IMR-90 (cell line): Measurements from ENCODE around the gene NUP107. TPM values are rescaled to one million over a fixed set of nuclear protein-coding genes. Genes with fewer than 3 reads are reported as not detected.

Experiments used
- ATAC-seq: fragments of 200-7000 bp; cut with Tn5 transposase; 2 replicates; pipeline ENCODE4 v1.9.1; 2020; ENCODE audit warnings: low read depth, mild to moderate bottlenecking, moderate library complexity
- BruUV-seq: library from RNA; stranded (reverse); fragments of 400-500 nt; replicated peaks from 2 replicates; lab custom pipeline; 2021; lab: Mats Ljungman, UMichigan
- CTCF ChIA-PET: fragments of 300-600 bp; formaldehyde crosslinking; extraction: SDS; loops from one replicate; lab custom pipeline; 2021; ENCODE audit warnings: antibody characterized with exemption; lab: Yijun Ruan, JAX
- POLR2A ChIA-PET: fragments of 300-600 bp; sonication (Branson Sonifier 250); formaldehyde crosslinking; loops from one replicate; lab custom pipeline; 2022; ENCODE audit warnings: antibody characterized with exemption; ENCODE audit not compliant: unreplicated experiment; lab: Charles Lee
- DNase-seq: peaks from one replicate; pipeline ENCODE4 v3.0.0; 2013
- H2AFZ ChIP-seq: replicated peaks from 2 replicates; pipeline ENCODE3; 2013; ENCODE audit warnings: low read length, mild to moderate bottlenecking; ENCODE audit not compliant: poor library complexity
- H2AK5ac ChIP-seq: 2 replicates; pipeline ENCODE4 v1.6.1; 2013; ENCODE audit warnings: low read depth, low read length, inconsistent platforms
- H2AK9ac ChIP-seq: replicated peaks from 2 replicates; pipeline ENCODE3; 2013; ENCODE audit warnings: mild to moderate bottlenecking, low read depth, low read length, moderate library complexity; ENCODE audit not compliant: poor library complexity
- H2BK120ac ChIP-seq: 2 replicates; pipeline ENCODE4 v1.6.1; 2013; ENCODE audit warnings: low read depth, low read length, inconsistent platforms
- H2BK15ac ChIP-seq: 3 replicates; pipeline ENCODE4 v1.6.1; 2013; ENCODE audit warnings: low read depth, low read length, inconsistent platforms
- H2BK20ac ChIP-seq: 2 replicates; pipeline ENCODE4 v1.6.1; 2013; ENCODE audit warnings: low read depth, mild to moderate bottlenecking, inconsistent platforms, low read length, moderate library complexity
- H2BK5ac ChIP-seq: 2 replicates; pipeline ENCODE4 v1.6.1; 2013; ENCODE audit warnings: mild to moderate bottlenecking, low read depth, low read length, inconsistent platforms; ENCODE audit not compliant: poor library complexity, severe bottlenecking
- H3K14ac ChIP-seq: replicated peaks from 2 replicates; pipeline ENCODE4 v1.6.1; 2013; ENCODE audit warnings: low read depth, low read length, inconsistent platforms
- H3K18ac ChIP-seq: 2 replicates; pipeline ENCODE4 v1.6.1; 2013; ENCODE audit warnings: low read depth, low read length, control low read depth
- H3K23ac ChIP-seq: 2 replicates; pipeline ENCODE4 v1.6.1; 2013; ENCODE audit warnings: low read depth, low read length, inconsistent platforms
- H3K27ac ChIP-seq: 2 replicates; pipeline ENCODE4 v1.5.1; 2013; ENCODE audit warnings: mild to moderate bottlenecking, control low read depth, low read length; ENCODE audit not compliant: insufficient read depth
- H3K27me3 ChIP-seq: 2 replicates; pipeline ENCODE4 v1.6.1; 2013; ENCODE audit warnings: low read length; ENCODE audit not compliant: control insufficient read depth, insufficient read depth
- H3K36me3 ChIP-seq: 2 replicates; pipeline ENCODE4 v1.6.1; 2013; ENCODE audit warnings: low read length, mixed read lengths; ENCODE audit not compliant: control insufficient read depth, insufficient read depth
- H3K4ac ChIP-seq: 2 replicates; pipeline ENCODE4 v1.6.1; 2013; ENCODE audit warnings: low read depth, low read length, inconsistent platforms
- H3K4me1 ChIP-seq: 2 replicates; pipeline ENCODE4 v1.6.1; 2013; ENCODE audit warnings: low read length, mixed read lengths; ENCODE audit not compliant: control insufficient read depth, insufficient read depth
- H3K4me2 ChIP-seq: 2 replicates; pipeline ENCODE4 v1.6.1; 2013; ENCODE audit warnings: low read depth, mild to moderate bottlenecking, control low read depth, low read length, moderate library complexity
- H3K4me3 ChIP-seq: 2 replicates; pipeline ENCODE4 v1.5.1; 2013; ENCODE audit warnings: low read depth, mild to moderate bottlenecking, control low read depth, low read length, moderate library complexity; ENCODE audit not compliant: insufficient read depth
- H3K56ac ChIP-seq: 2 replicates; pipeline ENCODE4 v1.6.1; 2013; ENCODE audit warnings: low read length, inconsistent platforms; ENCODE audit not compliant: insufficient read depth; ENCODE audit errors: extremely low read depth
- H3K79me1 ChIP-seq, 2 experiments: 2 replicates each; pipeline ENCODE4 v1.6.1; 2013; ENCODE audit warnings: low read length in 2 of 2, inconsistent platforms in 1 of 2, low read depth in 1 of 2
- H3K9ac ChIP-seq: 2 replicates; pipeline ENCODE4 v1.6.1; 2013; ENCODE audit warnings: low read depth, low read length, control low read depth
- H3K9me1 ChIP-seq: 2 replicates; pipeline ENCODE4 v1.6.1; 2013; ENCODE audit warnings: low read length, inconsistent platforms; ENCODE audit not compliant: insufficient read depth
- H3K9me3 ChIP-seq: 2 replicates; pipeline ENCODE4 v1.6.1; 2013; ENCODE audit warnings: low read length; ENCODE audit not compliant: control insufficient read depth, insufficient read depth
- H4K20me1 ChIP-seq: 2 replicates; pipeline ENCODE4 v1.6.1; 2013; ENCODE audit warnings: low read length, inconsistent platforms; ENCODE audit not compliant: insufficient read depth
- H4K5ac ChIP-seq: 2 replicates; pipeline ENCODE4 v1.6.1; 2013; ENCODE audit warnings: mild to moderate bottlenecking, low read depth, low read length, control low read depth
- H4K8ac ChIP-seq, 2 experiments: 2 replicates each; pipeline ENCODE4 v1.6.1; 2013; ENCODE audit warnings: low read depth in 2 of 2, low read length in 2 of 2, control low read depth in 1 of 2, inconsistent platforms in 1 of 2
- H4K91ac ChIP-seq: 2 replicates; pipeline ENCODE4 v1.6.1; 2013; ENCODE audit warnings: low read depth, low read length, inconsistent platforms; ENCODE audit not compliant: insufficient read depth
- BHLHE40 ChIP-seq: fragments of 150-350 bp; IDR thresholded peaks from 2 replicates; pipeline ENCODE4 v1.6.1; 2016; ENCODE audit warnings: mild to moderate bottlenecking, low read depth, low read length
- CEBPB ChIP-seq: IDR thresholded peaks from 2 replicates; pipeline ENCODE4 v1.6.1; 2012; ENCODE audit warnings: low read depth, low read length, improper control_type of control experiment
- CHD1 ChIP-seq: IDR thresholded peaks from 2 replicates; pipeline ENCODE4 v1.6.1; 2012; ENCODE audit warnings: low read depth, low read length, improper control_type of control experiment
- FOS ChIP-seq: fragments of 150-350 bp; IDR thresholded peaks from 2 replicates; pipeline ENCODE4 v1.6.1; 2016; ENCODE audit warnings: low read depth, low read length
- MAFK ChIP-seq: IDR thresholded peaks from 2 replicates; pipeline ENCODE4 v1.6.1; 2012; ENCODE audit warnings: low read depth, low read length, improper control_type of control experiment
- MAZ ChIP-seq: IDR thresholded peaks from 2 replicates; pipeline ENCODE4 v1.6.1; 2012; ENCODE audit warnings: low read depth, mild to moderate bottlenecking, low read length, improper control_type of control experiment, moderate library complexity, borderline replicate concordance
- MXI1 ChIP-seq: IDR thresholded peaks from 2 replicates; pipeline ENCODE4 v1.6.1; 2012; ENCODE audit warnings: low read depth, mild to moderate bottlenecking, low read length, moderate library complexity, borderline replicate concordance
- NFE2L2 ChIP-seq: fragments of 150-350 bp; IDR thresholded peaks from 2 replicates; pipeline ENCODE4 v1.6.1; 2016; ENCODE audit warnings: low read depth, mild to moderate bottlenecking, low read length
- POLR2A ChIP-seq: IDR thresholded peaks from 2 replicates; pipeline ENCODE4 v1.6.1; 2012; ENCODE audit warnings: mild to moderate bottlenecking, low read depth, low read length
- RAD21 ChIP-seq: IDR thresholded peaks from 2 replicates; pipeline ENCODE4 v1.6.1; 2012; ENCODE audit warnings: low read length, improper control_type of control experiment
- RCOR1 ChIP-seq: IDR thresholded peaks from 2 replicates; pipeline ENCODE4 v1.6.1; 2012; ENCODE audit warnings: mild to moderate bottlenecking, low read length, improper control_type of control experiment; ENCODE audit not compliant: insufficient replicate concordance
- RFX5 ChIP-seq: IDR thresholded peaks from 2 replicates; pipeline ENCODE4 v1.8.0; 2012; ENCODE audit warnings: low read depth, mild to moderate bottlenecking, low read length, moderate library complexity
- SMC3 ChIP-seq: fragments of 150-350 bp; IDR thresholded peaks from 2 replicates; pipeline ENCODE4 v1.6.1; 2016; ENCODE audit warnings: low read depth, mild to moderate bottlenecking, antibody characterized with exemption, low read length, moderate library complexity
- WGBS, 2 experiments: methylation state at CpG; one replicate each; pipeline versions ENCODE4 v1.1.5 to v1.1.7; 2013; ENCODE audit warnings: missing lambda C conversion rate in 2 of 2; ENCODE audit not compliant: insufficient read length in 1 of 2; ENCODE audit errors: extremely low coverage in 2 of 2; 5-methylcytosine and 5-hydroxymethylcytosine counted together
- dilution Hi-C: fragments of 300-500 bp; cut with HindIII; formaldehyde crosslinking; loops from one replicate; pipeline ENCODE4 v1.14.3; 2018; ENCODE audit warnings: low sequenced_read_pairs; ENCODE audit not compliant: unreplicated experiment
- in situ Hi-C: fragments of 300-500 bp; cut with MboI; formaldehyde crosslinking; loops from 3 replicates; pipeline ENCODE4 v1.14.3; 2019; ENCODE audit warnings: low sequenced_read_pairs, inconsistent platforms, mixed read lengths
- intact Hi-C: fragments of 100-400 bp; cut with micrococcal nuclease; formaldehyde crosslinking; loops from 2 replicates; pipeline ENCODE4 v1.10.0; 2022
- polyA plus RNA-seq, 3 experiments: library from polyadenylated mRNA; depleted of rRNA; stranded (reverse); fragments of >200 nt; gene quantifications; 2 replicates each; pipeline ENCODE4 v1.2.3, GENCODE V29; 2012; ENCODE audit warnings: low replicate concordance in 1 of 3
- total RNA-seq: library from RNA; depleted of rRNA; stranded (reverse); fragments of >200 nt; gene quantifications from 2 replicates; pipeline ENCODE4 v1.2.3, GENCODE V29; 2012
- TF ChIP-seq, protein P1 (sequence below): fragments of 150-350 bp; IDR thresholded peaks from 2 replicates; pipeline ENCODE4 v1.6.1; 2016; ENCODE audit warnings: low read depth, mild to moderate bottlenecking, low read length, moderate library complexity, borderline replicate concordance
- TF ChIP-seq, protein P2 (sequence below): fragments of 150-350 bp; IDR thresholded peaks from 2 replicates; pipeline ENCODE4 v1.6.1; 2017; ENCODE audit warnings: mild to moderate bottlenecking, antibody characterized with exemption, low read length, low read depth
- TF ChIP-seq, protein P3 (sequence below): conservative IDR thresholded peaks from 2 replicates; pipeline ENCODE4 v1.5.1; 2012; ENCODE audit warnings: mild to moderate bottlenecking, low read depth, low read length, improper control_type of control experiment

NUP107 gene
- total and polyA plus RNA-seq, 2 of the 4 experiments (the other 2 are of a cell fraction), result 34.5 to 69.7 TPM

DNA sequence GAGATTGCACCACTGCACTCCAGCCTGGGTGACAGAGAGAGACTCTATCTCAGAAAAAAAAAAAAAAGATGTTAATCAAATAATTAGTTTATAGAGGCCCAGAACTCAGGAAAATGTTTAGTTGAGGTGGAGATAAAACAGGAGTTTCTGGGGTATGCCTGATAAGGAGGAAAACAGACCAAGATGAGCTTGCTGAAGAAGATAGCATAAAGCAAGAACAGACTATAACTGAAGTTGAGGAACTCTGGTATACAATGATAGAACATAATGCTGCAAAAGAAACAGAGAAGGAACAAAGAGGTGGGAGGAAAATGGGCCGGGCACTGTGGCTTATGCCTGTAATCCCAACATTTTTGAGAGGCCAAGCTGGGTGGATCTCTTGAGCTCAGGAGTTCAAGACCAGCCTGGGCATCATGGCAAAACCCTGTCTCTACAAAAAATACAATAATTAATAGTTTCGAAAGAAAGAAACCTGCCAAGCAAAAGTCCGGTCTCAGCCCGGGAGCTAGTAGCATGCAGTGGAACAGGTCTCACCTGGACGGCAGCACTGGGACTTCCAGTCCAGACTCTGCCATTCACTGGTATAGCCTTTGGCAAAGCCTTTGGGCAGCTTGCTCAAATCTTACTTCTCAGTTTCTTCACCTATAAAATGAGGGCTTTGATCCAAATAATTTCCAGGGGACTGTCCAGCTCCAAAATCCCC lies 84.6 kb downstream of the NUP107 start:
- no peak overlapping the region for H2BK120ac ChIP-seq
- no peak overlapping the region for H3K4me3 ChIP-seq
- H3K56ac ChIP-seq, result no peak overlapping the region
- H3K27me3 ChIP-seq, result no peaks in the 10 kb centered on the region
- H2AFZ ChIP-seq, result no peak overlapping the region
- no peak overlapping the region for H3K23ac ChIP-seq
- no peaks in the 10 kb centered on the region for H3K9me3 ChIP-seq
- H2AK9ac ChIP-seq, result no peak overlapping the region
- ATAC-seq (no peak), DNase-seq (no peak)
- ChIA-PET CTCF (interaction anchor here (0.6 to 1.4 kb wide), 2 partner anchors 45 to 58 kb away, joined by 3 to 4 read pairs; no protein-coding TSS in a partner anchor), POLR2A (no interaction called here)
- no peak overlapping the region for H2AK5ac ChIP-seq
- no peak overlapping the region for H3K4me2 ChIP-seq
- H4K8ac ChIP-seq, result no peak overlapping the region
- BruUV-seq, result no TSS peak
- H3K9me1 ChIP-seq, result no peaks in the 10 kb centered on the region
- no peak overlapping the region for H2BK5ac ChIP-seq
- TF ChIP-seq CEBPB (no peak), RCOR1 (no peak), MAFK (no peak), BHLHE40 (no peak), CHD1 (no peak), NFE2L2 (no peak), FOS (no peak), MXI1 (no peak), POLR2A (no peak), RAD21 (no peak), MAZ (no peak), SMC3 (no peak), RFX5 (no peak)
- TF ChIP-seq, protein P1, sequence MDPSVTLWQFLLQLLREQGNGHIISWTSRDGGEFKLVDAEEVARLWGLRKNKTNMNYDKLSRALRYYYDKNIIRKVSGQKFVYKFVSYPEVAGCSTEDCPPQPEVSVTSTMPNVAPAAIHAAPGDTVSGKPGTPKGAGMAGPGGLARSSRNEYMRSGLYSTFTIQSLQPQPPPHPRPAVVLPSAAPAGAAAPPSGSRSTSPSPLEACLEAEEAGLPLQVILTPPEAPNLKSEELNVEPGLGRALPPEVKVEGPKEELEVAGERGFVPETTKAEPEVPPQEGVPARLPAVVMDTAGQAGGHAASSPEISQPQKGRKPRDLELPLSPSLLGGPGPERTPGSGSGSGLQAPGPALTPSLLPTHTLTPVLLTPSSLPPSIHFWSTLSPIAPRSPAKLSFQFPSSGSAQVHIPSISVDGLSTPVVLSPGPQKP, result no peak
- TF ChIP-seq, protein P2, sequence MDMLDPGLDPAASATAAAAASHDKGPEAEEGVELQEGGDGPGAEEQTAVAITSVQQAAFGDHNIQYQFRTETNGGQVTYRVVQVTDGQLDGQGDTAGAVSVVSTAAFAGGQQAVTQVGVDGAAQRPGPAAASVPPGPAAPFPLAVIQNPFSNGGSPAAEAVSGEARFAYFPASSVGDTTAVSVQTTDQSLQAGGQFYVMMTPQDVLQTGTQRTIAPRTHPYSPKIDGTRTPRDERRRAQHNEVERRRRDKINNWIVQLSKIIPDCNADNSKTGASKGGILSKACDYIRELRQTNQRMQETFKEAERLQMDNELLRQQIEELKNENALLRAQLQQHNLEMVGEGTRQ, result no peak
- TF ChIP-seq, protein P3, sequence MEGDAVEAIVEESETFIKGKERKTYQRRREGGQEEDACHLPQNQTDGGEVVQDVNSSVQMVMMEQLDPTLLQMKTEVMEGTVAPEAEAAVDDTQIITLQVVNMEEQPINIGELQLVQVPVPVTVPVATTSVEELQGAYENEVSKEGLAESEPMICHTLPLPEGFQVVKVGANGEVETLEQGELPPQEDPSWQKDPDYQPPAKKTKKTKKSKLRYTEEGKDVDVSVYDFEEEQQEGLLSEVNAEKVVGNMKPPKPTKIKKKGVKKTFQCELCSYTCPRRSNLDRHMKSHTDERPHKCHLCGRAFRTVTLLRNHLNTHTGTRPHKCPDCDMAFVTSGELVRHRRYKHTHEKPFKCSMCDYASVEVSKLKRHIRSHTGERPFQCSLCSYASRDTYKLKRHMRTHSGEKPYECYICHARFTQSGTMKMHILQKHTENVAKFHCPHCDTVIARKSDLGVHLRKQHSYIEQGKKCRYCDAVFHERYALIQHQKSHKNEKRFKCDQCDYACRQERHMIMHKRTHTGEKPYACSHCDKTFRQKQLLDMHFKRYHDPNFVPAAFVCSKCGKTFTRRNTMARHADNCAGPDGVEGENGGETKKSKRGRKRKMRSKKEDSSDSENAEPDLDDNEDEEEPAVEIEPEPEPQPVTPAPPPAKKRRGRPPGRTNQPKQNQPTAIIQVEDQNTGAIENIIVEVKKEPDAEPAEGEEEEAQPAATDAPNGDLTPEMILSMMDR, result no peak
- in situ Hi-C loops (no loop called here), intact Hi-C loops (no loop called here), dilution Hi-C loops (no loop called here)
- no peaks in the 10 kb centered on the region for H4K20me1 ChIP-seq
- H2BK15ac ChIP-seq, result no peak overlapping the region
- H3K27ac ChIP-seq, result no peak overlapping the region
- H4K91ac ChIP-seq, result no peak overlapping the region
- H3K36me3 ChIP-seq, result no peaks in the 10 kb centered on the region
- no peak overlapping the region for H3K9ac ChIP-seq
- no peaks in the 10 kb centered on the region for H3K79me1 ChIP-seq
- H4K5ac ChIP-seq, result no peak overlapping the region
- no peak overlapping the region for H2BK20ac ChIP-seq
- no peak overlapping the region for H3K18ac ChIP-seq
- H3K4ac ChIP-seq, result no peak overlapping the region
- no peaks in the 10 kb centered on the region for H3K4me1 ChIP-seq
- H3K14ac ChIP-seq, result no peak overlapping the region
- no CpG with 5 or more reads among the region's 5 CpGs for WGBS, 2 experiments
